RWPE2 (cell line): ENCODE measurements around the gene OR6P1.

Experiments
- ATAC-seq: fragments of 200-7000 bp; cut with Tn5 transposase; 3 replicates; pipeline ENCODE4 v1.9.1; 2021; ENCODE audit warnings: low read depth
- DNase-seq: peaks from one replicate; pipeline ENCODE4 v3.0.0-alpha.2; 2020; ENCODE audit warnings: low spot score
- H3K27ac ChIP-seq: fragments of 450-650 bp; 2 replicates; pipeline ENCODE4 v1.5.1; 2017; ENCODE audit warnings: mild to moderate bottlenecking; ENCODE audit not compliant: poor library complexity, severe bottlenecking
- H3K27me3 ChIP-seq: fragments of 250-450 bp; sonication (Bioruptor Pico); 2 replicates; pipeline ENCODE4 v1.5.1; 2021; ENCODE audit warnings: mild to moderate bottlenecking, moderate library complexity; ENCODE audit not compliant: insufficient read depth, poor library complexity, severe bottlenecking
- H3K36me3 ChIP-seq: fragments of 250-450 bp; sonication (Bioruptor Pico); 2 replicates; pipeline ENCODE4 v1.5.1; 2020; ENCODE audit warnings: low read depth, mild to moderate bottlenecking, moderate library complexity
- H3K4me1 ChIP-seq: fragments of 250-450 bp; sonication (Bioruptor Pico); 2 replicates; pipeline ENCODE4 v1.5.1; 2021; ENCODE audit warnings: mild to moderate bottlenecking, moderate library complexity; ENCODE audit not compliant: insufficient read depth, poor library complexity, severe bottlenecking
- H3K4me3 ChIP-seq: fragments of 250-450 bp; sonication (Bioruptor Pico); 2 replicates; pipeline ENCODE4 v1.5.1; 2021; ENCODE audit warnings: mild to moderate bottlenecking, moderate library complexity; ENCODE audit not compliant: severe bottlenecking
- H3K9me3 ChIP-seq: fragments of 250-450 bp; sonication (Bioruptor Pico); 2 replicates; pipeline ENCODE4 v1.5.1; 2021; ENCODE audit warnings: mild to moderate bottlenecking, moderate library complexity; ENCODE audit not compliant: severe bottlenecking
- TF ChIP-seq, protein P1 (sequence below): fragments of 450-650 bp; IDR thresholded peaks from one replicate; pipeline ENCODE4 v1.5.1; 2017; ENCODE audit warnings: mild to moderate bottlenecking, moderate library complexity; ENCODE audit not compliant: poor library complexity, severe bottlenecking

OR6P1 gene

DNA sequence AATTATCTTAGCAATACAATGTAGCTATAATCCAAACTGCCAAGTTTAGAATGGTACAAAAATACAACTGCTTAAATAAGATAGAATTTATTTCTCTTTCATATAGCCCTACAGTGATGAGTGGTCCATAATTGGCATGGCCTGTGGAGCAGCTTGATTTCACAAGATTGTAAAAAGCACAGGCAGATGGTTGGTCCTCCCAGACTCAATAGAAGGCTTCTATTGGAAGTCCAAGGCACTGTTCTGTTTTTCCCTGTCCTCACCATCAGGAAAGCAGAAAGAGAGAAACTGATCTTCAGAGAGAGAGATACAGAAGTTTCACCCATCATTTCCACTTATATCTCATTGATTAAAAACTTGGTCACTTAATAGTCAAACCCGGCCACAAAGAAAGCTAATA is 1.8 kb upstream of the OR6P1 start:
- TF ChIP-seq, protein P1, sequence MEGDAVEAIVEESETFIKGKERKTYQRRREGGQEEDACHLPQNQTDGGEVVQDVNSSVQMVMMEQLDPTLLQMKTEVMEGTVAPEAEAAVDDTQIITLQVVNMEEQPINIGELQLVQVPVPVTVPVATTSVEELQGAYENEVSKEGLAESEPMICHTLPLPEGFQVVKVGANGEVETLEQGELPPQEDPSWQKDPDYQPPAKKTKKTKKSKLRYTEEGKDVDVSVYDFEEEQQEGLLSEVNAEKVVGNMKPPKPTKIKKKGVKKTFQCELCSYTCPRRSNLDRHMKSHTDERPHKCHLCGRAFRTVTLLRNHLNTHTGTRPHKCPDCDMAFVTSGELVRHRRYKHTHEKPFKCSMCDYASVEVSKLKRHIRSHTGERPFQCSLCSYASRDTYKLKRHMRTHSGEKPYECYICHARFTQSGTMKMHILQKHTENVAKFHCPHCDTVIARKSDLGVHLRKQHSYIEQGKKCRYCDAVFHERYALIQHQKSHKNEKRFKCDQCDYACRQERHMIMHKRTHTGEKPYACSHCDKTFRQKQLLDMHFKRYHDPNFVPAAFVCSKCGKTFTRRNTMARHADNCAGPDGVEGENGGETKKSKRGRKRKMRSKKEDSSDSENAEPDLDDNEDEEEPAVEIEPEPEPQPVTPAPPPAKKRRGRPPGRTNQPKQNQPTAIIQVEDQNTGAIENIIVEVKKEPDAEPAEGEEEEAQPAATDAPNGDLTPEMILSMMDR: no peak
- H3K4me1 ChIP-seq: no peaks in the 10 kb centered on the region
- no peak for DNase-seq
- no peak for ATAC-seq
- no peak overlapping the region for H3K4me3 ChIP-seq
- no peaks in the 10 kb centered on the region for H3K36me3 ChIP-seq
- peaks cover 5% of the 10 kb centered on the region for H3K27me3 ChIP-seq
- no peaks in the 10 kb centered on the region for H3K9me3 ChIP-seq
- no peak overlapping the region for H3K27ac ChIP-seq

DNA sequence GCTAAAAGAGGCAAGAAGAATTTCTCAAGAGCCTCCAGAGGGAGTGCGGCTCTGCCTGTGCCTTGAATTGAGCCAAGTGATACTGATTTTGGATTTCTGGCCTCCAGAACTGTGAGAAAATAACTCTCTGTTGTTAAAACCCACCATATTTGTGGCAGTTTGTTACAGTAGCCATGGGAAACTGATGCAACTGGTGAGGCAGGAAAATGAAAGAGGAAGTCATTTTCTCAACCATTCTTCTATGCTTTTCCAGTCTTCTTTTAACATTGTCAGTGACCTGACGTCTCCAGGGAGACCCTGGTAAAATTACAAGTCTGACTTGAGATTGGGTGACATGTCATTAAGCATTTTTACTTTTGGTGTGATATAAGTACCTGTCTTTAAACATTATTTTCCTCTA is 5.8 kb downstream of the OR6P1 start:
- DNase-seq: no peak
- Histone ChIP-seq H3K4me3 (no peak overlapping the region), H3K27me3 (no peaks in the 10 kb centered on the region), H3K36me3 (no peaks in the 10 kb centered on the region), H3K9me3 (no peaks in the 10 kb centered on the region), H3K27ac (no peak overlapping the region), H3K4me1 (no peaks in the 10 kb centered on the region)
- TF ChIP-seq, protein P1: no peak
- no peak for ATAC-seq

DNA sequence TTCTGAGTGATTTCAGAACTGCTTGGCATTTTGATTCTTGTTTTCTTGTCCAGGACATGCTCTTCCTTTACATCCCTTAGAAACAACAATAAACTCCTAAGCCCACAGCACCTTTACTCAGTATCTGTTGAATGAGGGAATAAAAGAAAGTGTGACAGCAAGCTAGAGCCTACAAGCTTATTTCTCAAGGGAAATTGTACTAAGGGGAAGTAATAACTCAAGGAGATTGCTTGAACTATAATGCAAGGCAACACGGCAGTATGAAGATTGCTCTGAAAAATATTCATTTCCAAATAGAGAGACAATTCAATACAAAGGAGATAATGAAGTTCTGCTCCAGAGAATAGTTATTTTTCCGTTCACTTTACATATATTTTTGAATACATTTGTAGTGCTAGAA is 6.5 kb downstream of the OR6P1 start:
- H3K9me3 ChIP-seq: no peaks in the 10 kb centered on the region
- no peak for DNase-seq
- H3K4me3 ChIP-seq: no peak overlapping the region
- H3K36me3 ChIP-seq: no peaks in the 10 kb centered on the region
- no peak for ATAC-seq
- no peak overlapping the region for H3K27ac ChIP-seq
- TF ChIP-seq, protein P1: no peak
- H3K4me1 ChIP-seq: no peaks in the 10 kb centered on the region
- no peaks in the 10 kb centered on the region for H3K27me3 ChIP-seq

DNA sequence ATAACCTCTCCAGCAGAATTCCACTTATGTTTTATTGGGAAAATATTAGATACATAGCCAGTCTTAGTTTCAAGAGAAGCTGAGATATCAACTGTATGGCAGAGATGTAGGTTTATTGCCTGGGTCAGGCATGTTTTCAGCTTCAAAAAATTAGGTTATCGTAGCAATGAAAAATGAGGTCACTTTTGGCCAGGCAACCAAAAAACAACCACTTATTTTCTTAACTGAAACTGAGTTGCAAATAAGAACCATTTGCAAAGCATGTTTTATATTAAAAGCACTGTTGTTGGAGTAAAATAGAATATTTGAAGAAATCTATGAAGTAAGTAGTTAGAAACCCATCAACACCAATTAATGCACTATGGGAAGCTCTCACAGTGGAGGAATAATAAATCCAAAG is 10.7 kb downstream of the OR6P1 start:
- TF ChIP-seq, protein P1: no peak
- Histone ChIP-seq H3K9me3 (no peaks in the 10 kb centered on the region), H3K4me3 (no peak overlapping the region), H3K27me3 (peaks cover 9% of the 10 kb centered on the region), H3K4me1 (no peaks in the 10 kb centered on the region), H3K27ac (no peak overlapping the region), H3K36me3 (no peaks in the 10 kb centered on the region)
- ATAC-seq (no peak), DNase-seq (no peak)

DNA sequence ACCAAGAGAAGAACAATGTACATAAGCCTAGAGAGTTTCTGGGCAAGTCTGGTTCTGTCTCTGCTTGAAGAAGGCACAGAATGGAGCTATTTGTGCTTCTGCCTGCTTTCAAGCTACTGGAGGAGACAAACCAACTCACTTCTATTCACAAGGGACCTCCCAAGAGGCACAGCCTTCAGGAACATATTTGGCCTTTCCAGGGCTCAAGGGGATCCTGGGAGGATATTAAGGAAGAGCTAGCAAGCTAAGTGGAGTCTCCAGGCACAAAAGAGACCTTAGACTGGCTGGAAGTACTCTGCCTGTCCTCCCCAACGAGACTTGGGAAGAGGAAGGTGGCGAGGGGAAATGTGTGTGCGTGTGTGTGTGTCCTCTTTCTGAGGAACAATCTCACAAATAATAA is 16.0 kb downstream of the OR6P1 start, which contains the start of gene OR6Y1:
TSS of gene OR6Y1 (minus strand) at position 54 of the 400 bp plus-strand sequence. CDS start 6,300 bp downstream, outside the sequence.
- no peaks in the 10 kb centered on the region for H3K9me3 ChIP-seq
- DNase-seq (no peak), ATAC-seq (no peak)
- H3K4me3 ChIP-seq: no peak within 1 kb of the TSS
- H3K27me3 ChIP-seq: peaks cover 12% of the 10 kb centered on the region
- H3K36me3 ChIP-seq: no peaks in the 10 kb centered on the region
- H3K27ac ChIP-seq: no peak within 1 kb of the TSS
- H3K4me1 ChIP-seq: no peaks in the 10 kb centered on the region
- TF ChIP-seq, protein P1: no peak
